HFF-Myc (cell line): Measurements from ENCODE around the gene SH3BGRL2.

Experiments used
- DNase-seq: peaks from one replicate; pipeline ENCODE4 v3.0.0-alpha.2; 2011; ENCODE audit warnings: low read depth; ENCODE audit errors: extremely low read depth
- H3K4me3 ChIP-seq: replicated peaks from 2 replicates; pipeline ENCODE4 v1.5.1; 2011; ENCODE audit warnings: low read depth, mild to moderate bottlenecking, control low read depth, low read length
- CTCF ChIP-seq: IDR thresholded peaks from 2 replicates; pipeline ENCODE4 v1.5.1; 2012; ENCODE audit warnings: mild to moderate bottlenecking, low read depth, low read length, control low read depth; ENCODE audit errors: missing control alignments

The SH3BGRL2 gene

DNA sequence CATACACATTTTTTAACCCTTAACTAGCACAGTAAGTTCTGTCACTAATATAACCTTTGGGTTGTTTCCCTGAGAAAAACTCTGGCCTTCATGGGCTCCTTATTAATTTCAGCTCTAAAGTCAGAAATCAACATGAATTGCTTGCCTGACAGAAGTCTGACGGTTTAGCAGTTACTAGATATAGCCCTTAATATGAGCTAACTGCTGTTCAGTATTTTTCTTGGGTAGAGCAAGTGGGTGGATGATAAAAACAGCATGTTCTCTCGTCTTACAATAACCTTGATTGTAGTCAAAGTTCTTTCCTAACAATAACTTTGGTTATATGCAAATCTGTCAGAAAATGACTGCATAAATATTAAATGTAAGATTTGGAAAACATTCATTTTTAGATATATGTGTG lies 81.0 kb downstream of the SH3BGRL2 start:
- no peak for DNase-seq
- TF ChIP-seq CTCF, result no peak
- H3K4me3 ChIP-seq, result no peak overlapping the region

DNA sequence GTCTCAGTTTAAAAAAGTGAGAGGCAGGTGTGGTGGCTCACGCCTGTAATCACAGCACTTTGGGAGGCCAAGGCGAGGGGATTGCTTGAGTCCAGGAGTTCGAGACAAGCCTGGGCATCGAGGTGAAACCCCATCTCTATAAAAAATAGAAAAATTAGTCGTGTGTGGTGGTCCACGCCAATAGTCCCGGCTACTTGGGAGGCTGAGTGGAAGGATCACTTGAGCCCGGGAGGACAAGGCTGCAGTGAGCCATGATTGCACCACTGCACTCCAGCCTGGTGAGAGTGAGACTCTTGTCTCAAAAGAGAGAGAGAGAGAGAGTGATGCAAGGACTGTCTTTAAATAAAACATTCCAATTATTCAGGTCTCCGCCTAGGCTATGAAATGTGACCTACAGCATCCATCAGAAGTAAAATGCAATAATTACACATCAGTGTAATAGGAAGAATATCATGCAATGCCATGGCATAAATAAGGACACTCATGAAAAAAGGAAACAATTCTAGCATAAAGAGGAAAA lies 81.5 kb downstream of the SH3BGRL2 start:
- H3K4me3 ChIP-seq, result no peak overlapping the region
- DNase-seq, result no peak
- no peak for TF ChIP-seq CTCF

GRCh38 chr6:79713701-79714322 lies 82.7 kb downstream of the SH3BGRL2 start:
- H3K4me3 ChIP-seq, result no peak overlapping the region
- peak; percentile 6 for DNase-seq
- peak; percentile 64 for TF ChIP-seq CTCF

GRCh38 chr6:79717989-79718388 lies 86.9 kb downstream of the SH3BGRL2 start:
- H3K4me3 ChIP-seq, result no peak overlapping the region
- no peak for DNase-seq
- no peak for TF ChIP-seq CTCF

DNA sequence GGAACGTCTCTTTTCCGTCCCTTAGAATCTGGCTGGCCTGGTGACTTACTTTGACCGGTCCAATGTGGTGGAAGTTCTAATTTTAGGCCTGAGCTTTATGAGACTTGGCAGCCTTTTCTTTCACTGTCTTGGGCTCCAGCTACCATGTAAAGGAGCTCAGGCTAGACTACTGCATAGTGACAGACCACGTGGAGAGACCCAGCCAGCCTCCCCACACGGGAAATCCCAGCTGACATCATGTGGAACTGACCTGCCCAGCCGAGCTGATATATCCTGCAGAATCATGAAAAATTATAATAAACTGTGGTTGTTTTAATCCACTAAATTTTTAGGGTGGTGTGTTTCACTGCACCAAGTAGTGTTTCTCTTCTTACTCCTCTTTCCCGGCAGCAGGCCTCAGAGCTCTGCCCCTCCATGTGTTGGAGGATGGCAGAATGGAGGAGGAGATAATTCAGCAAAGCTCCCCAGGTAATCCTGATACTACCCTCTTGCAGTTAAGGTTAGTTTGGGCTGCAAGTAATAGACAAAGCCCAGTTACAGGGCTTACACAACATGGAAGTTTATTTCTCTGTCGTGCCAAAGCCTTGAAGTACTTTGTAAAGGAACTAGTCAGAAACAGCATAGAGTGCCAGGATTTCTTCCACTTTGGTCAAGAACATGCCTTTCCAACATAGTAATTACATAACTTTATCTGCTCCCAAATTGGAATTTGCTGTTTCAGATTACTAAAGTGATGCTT lies 87.5 kb downstream of the SH3BGRL2 start:
- H3K4me3 ChIP-seq, result no peak overlapping the region
- no peak for TF ChIP-seq CTCF
- DNase-seq, result no peak

DNA sequence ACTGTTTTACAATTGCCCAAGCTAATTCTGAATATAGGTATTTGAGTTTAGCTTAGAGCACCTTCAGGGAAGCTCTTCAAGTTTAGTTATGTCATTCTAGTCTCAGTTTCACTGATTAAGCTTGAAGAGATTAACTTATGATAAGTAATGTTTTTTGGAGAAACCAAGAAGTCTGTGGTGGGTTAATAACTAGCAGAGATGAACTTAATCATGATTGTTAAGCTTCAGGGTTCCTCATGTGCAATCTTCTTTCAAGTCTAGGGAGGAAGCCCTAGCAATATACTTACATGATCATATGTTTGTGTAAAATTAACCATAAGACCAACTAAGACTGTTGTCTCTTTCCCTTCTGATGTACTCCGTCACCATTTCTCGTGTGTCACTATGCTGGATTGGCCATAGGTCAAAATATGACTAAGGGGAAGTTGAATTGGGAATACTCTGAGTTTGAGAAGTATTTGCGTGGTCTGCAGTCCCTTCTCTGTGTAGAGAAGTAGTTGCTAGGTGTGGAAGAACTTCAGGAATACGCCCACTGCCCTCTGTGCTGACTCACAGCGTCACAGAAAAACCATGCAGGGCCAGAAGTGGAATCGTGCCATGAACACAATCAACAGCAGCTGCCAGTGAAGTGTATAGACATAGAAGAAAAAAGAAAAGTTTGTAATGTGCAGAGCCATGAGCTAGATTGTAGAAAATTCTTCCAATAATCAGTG lies 88.3 kb downstream of the SH3BGRL2 start:
- TF ChIP-seq CTCF, result no peak
- H3K4me3 ChIP-seq, result no peak overlapping the region
- peak; percentile 42 for DNase-seq
